ENCODE measurements around the gene RTF1. TPM values are rescaled to one million over a fixed set of nuclear protein-coding genes. Genes with fewer than 3 reads are reported as not detected.
"Not testable (repeated sequence)": the region's sequence is repeated elsewhere in the genome, so short reads cannot be mapped to it uniquely, and the experiment has no call there.

The RTF1 gene
- total RNA-seq, 1 donor from 2014 or later: 27.1 TPM

- Histone ChIP-seq H3K9me3 (no peaks in the 10 kb centered on the region), H3K4me1 (peaks cover 7% of the 10 kb centered on the region), H3K27me3 (ENCODE audit: low read depth) (no peaks in the 10 kb centered on the region), H3K27ac (no peak overlapping the region), H3K36me3 (peaks cover 5% of the 10 kb centered on the region), H3K4me3 (no peak overlapping the region)
- TF ChIP-seq CTCF (IDR thresholded peaks at IDR 0.05): no peak
- ATAC-seq (no peak), DNase-seq (no peak)
- intact Hi-C loops (cut with DNase I): no loop called here
These were observed 12.4 kb downstream of the RTF1 start for GRCh38 chr15:41429003-41429890.

GRCh38 chr15:41435037-41435786 lies 18.3 kb downstream of the RTF1 start:
- intact Hi-C loops (cut with DNase I): no loop called here
- Histone ChIP-seq H3K27ac (no peak overlapping the region), H3K4me1 (no peaks in the 10 kb centered on the region), H3K36me3 (peaks cover 28% of the 10 kb centered on the region), H3K9me3 (no peaks in the 10 kb centered on the region), H3K27me3 (ENCODE audit: low read depth) (no peaks in the 10 kb centered on the region), H3K4me3 (no peak overlapping the region)
- DNase-seq (no peak), ATAC-seq (no peak)
- no peak for TF ChIP-seq CTCF (IDR thresholded peaks at IDR 0.05)

GRCh38 chr15:41437448-41437847 lies 20.6 kb downstream of the RTF1 start:
- intact Hi-C loops (cut with DNase I): no loop called here
- no peaks in the 10 kb centered on the region for H3K27me3 ChIP-seq (ENCODE audit: low read depth)

GRCh38 chr15:41438206-41438605 lies 21.3 kb downstream of the RTF1 start:
- Histone ChIP-seq H3K36me3 (peaks cover 53% of the 10 kb centered on the region), H3K9me3 (no peaks in the 10 kb centered on the region)
- intact Hi-C loops (cut with DNase I): no loop called here

More at GRCh38 chr15:41437448-41437847, 20.6 kb downstream of the RTF1 start:
- TF ChIP-seq CTCF (IDR thresholded peaks at IDR 0.05): no peak
- DNase-seq: no peak
- H3K36me3 ChIP-seq: peaks cover 50% of the 10 kb centered on the region
- no peaks in the 10 kb centered on the region for H3K4me1 ChIP-seq
- no peak overlapping the region for H3K27ac ChIP-seq
- H3K9me3 ChIP-seq: no peaks in the 10 kb centered on the region
- no peak overlapping the region for H3K4me3 ChIP-seq
- no peak for ATAC-seq

GRCh38 chr15:41438745-41439144 lies 21.9 kb downstream of the RTF1 start:
- H3K27me3 ChIP-seq (ENCODE audit: low read depth); DNase-seq; ATAC-seq; H3K27ac ChIP-seq; H3K9me3 ChIP-seq; H3K4me3 ChIP-seq; H3K4me1 ChIP-seq; intact Hi-C loops (cut with DNase I): not testable (repeated sequence)
- peaks cover 56% of the 10 kb centered on the region for H3K36me3 ChIP-seq

More at GRCh38 chr15:41438206-41438605, 21.3 kb downstream of the RTF1 start:
- Histone ChIP-seq H3K4me3 (no peak overlapping the region), H3K4me1 (no peaks in the 10 kb centered on the region), H3K27me3 (ENCODE audit: low read depth) (no peaks in the 10 kb centered on the region), H3K27ac (no peak overlapping the region)
- DNase-seq (no peak), ATAC-seq (no peak)
- TF ChIP-seq CTCF (IDR thresholded peaks at IDR 0.05): no peak

GRCh38 chr15:41443275-41443674 lies 26.4 kb downstream of the RTF1 start:
- peaks cover 65% of the 10 kb centered on the region for H3K36me3 ChIP-seq
- intact Hi-C loops (cut with DNase I): no loop called here

More at GRCh38 chr15:41443275-41443674, 26.4 kb downstream of the RTF1 start:
- H3K4me3 ChIP-seq: no peak overlapping the region
- no peaks in the 10 kb centered on the region for H3K27me3 ChIP-seq (ENCODE audit: low read depth)
- H3K9me3 ChIP-seq: no peaks in the 10 kb centered on the region
- no peak overlapping the region for H3K27ac ChIP-seq
- DNase-seq (no peak), ATAC-seq (no peak)
- no peak for TF ChIP-seq CTCF (IDR thresholded peaks at IDR 0.05)
- H3K4me1 ChIP-seq: no peaks in the 10 kb centered on the region

Data from lower lobe of right lung (tissue), 2 donors.